HG03521 (cell line): ENCODE data around the gene SPACA4.
"Not testable (repeated sequence)": the region's sequence is repeated elsewhere in the genome, so short reads cannot be mapped to it uniquely, and the experiment has no call there.

Experiments
- ATAC-seq: cut with Tn5 transposase; IDR thresholded peaks from one replicate; pipeline ENCODE4 v1.9.1; 2021; ENCODE audit warnings: mild to moderate bottlenecking, moderate library complexity; ENCODE audit not compliant: unreplicated experiment

The SPACA4 gene

DNA sequence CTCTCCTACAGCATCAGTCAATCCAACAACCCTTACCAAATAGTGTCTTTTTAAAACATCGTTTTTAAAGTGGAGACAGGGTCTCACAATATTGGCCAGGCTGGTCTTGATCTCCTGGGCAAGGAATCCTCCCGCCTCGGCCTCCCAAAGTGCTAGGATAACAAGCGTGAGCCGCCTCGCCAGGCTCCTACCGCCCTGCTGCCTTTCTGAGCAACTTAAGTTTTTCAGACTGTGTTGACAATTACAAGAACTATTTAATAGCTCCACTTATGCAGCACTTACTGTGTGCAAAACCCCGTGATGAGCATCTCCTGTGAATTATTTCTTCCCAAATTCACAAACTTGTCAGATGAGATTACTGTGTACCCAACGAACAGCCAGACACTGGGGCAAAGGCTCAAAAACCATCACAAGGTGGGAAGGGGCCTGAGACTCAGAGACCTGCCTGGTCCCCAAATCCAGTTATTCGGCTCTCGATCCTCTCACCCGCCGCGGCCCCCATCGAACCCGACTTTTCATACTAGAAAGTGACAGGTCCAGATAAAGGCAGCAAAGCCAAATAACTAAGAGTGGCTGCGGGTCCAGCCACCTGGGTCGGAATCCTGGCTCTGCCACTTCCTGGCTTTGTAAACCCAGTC, 11.9 kb downstream of the SPACA4 start:
- no peak for ATAC-seq

GRCh38 chr19:48618916-48619691, 12.6 kb downstream of the SPACA4 start, which contains the start of the genes RPL18 and SPHK2:
Gene RPL18 (minus strand): TSS chr19:48619178. CDS start chr19:48619143, 35 bp downstream.
Gene SPHK2 (plus strand): TSS chr19:48619506. CDS start chr19:48620515, 1,009 bp downstream.
- peak; percentile 88 for ATAC-seq

GRCh38 chr19:48619692-48620585, 13.4 kb downstream of the SPACA4 start:
- ATAC-seq = no peak

DNA sequence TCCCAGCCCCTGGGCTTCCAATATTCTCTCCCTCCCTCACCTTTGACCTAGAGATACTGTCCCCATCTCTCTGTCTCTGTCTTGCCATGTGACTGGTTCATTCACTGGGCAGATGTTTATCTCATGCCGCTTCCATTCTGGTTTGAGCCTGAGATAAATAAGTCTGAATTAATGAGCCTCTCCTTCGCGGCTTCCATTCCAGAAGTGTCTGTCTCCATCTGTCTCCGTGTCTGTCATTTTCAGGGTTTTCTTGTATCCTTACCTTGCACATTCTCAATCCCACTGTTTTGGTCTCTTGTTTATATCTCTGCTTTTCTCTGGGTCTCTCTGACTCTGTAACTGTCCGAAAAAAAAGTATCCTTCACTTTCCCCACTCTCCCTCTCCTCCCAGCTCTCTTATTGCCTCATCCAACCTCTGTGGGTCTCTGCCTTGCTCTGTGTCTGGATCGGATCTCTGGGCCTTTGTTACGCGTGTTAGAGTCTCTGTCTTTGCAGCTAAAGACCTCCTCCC, 17.1 kb downstream of the SPACA4 start:
- no peak for ATAC-seq

- ATAC-seq = peak; percentile 56
These were observed 17.6 kb downstream of the SPACA4 start for GRCh38 chr19:48624067-48624594.

- no peak for ATAC-seq
These were observed 18.5 kb downstream of the SPACA4 start for GRCh38 chr19:48624791-48625723.

DNA sequence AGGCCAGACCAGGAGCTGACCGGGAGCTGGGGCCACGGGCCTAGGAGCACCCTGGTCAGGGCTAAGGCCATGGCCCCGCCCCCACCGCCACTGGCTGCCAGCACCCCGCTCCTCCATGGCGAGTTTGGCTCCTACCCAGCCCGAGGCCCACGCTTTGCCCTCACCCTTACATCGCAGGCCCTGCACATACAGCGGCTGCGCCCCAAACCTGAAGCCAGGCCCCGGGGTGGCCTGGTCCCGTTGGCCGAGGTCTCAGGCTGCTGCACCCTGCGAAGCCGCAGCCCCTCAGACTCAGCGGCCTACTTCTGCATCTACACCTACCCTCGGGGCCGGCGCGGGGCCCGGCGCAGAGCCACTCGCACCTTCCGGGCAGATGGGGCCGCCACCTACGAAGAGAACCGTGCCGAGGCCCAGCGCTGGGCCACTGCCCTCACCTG, 19.4 kb downstream of the SPACA4 start:
- no peak for ATAC-seq

DNA sequence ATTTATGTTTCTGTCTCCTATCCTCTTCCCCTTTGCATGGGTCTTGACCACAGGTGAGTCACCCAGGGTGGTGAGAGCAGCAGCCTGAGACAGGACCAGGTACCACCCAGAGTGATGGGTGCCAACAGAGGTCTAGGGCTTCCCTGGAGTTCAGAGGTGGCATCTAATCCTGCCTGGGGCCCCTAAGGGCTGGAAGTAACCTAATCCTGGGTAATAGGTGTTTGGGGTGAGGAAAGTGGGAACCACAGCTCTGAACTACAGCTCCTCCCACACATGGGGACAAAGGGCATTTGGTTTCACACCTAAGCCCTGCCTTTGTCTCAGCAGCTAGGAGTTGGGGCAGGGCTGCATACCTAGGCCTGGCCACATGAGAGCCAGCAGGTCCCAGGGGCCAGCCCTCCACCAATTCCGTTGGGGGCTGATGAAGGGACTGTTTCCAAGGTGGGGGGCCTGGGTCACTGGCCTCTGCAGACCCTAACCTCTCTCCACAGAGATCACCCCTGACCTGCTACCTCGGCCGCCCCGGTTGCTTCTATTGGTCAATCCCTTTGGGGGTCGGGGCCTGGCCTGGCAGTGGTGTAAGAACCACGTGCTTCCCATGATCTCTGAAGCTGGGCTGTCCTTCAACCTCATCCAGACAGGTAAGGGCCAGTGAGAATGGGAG, 20.8 kb downstream of the SPACA4 start:
- no peak for ATAC-seq

DNA sequence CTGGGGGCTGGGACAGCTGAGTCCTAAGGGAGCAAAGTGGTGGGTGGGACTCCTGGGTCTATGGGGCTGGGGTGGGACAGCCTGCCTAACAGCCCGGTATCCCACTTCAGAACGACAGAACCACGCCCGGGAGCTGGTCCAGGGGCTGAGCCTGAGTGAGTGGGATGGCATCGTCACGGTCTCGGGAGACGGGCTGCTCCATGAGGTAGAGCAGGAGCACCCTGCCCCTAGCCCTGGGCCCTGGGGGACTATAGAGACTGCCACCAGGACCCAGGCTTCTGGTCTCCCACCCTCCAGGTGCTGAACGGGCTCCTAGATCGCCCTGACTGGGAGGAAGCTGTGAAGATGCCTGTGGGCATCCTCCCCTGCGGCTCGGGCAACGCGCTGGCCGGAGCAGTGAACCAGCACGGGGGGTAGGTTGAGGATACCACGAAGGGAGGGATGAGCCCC, 21.3 kb downstream of the SPACA4 start:
- no peak for ATAC-seq

GRCh38 chr19:48628486-48629296, 22.1 kb downstream of the SPACA4 start:
- ATAC-seq = no peak

DNA sequence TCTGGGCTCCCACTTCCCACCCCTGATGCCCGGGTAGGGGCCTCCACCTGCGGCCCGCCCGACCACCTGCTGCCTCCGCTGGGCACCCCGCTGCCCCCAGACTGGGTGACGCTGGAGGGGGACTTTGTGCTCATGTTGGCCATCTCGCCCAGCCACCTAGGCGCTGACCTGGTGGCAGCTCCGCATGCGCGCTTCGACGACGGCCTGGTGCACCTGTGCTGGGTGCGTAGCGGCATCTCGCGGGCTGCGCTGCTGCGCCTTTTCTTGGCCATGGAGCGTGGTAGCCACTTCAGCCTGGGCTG, 22.7 kb downstream of the SPACA4 start:
- no peak for ATAC-seq

GRCh38 chr19:48629599-48630295, 23.2 kb downstream of the SPACA4 start:
- ATAC-seq = no peak

DNA sequence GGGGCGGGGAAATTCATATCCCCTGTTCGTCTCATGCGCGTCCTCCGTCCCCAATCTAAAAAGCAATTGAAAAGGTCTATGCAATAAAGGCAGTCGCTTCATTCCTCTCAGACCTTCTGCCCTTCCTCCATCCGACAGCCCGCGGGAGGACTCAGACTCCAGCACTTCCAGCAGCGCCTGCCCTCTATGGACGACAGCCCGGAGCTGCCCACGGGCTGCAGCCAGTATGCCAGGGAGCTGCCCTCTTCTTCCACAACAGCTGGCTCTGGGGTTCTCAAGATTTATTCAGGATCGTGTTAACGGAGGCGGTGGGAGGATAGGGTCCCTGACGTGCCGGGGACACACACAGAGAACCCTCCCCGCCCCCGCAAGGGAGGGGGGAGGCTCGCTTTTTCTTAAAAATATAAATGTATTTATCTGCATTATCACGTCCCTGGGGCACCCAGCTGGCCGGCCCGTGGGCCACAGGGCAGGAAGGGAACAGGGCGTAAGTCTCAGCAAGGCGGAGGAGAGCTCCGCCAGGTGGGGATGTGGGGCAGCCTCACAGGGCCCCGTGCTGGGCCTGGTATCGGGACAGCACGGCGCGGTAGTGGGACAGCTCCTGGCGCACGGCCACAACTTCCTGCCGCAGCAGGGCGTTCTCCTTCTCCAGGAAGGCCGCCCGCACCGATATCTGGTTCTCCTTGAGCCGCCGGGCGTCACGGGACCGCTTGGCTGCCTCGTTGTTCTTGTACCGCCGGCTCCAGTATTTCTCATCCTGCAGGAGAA, 23.9 kb downstream of the SPACA4 start:
- no peak for ATAC-seq

GRCh38 chr19:48631225-48631624, 24.7 kb downstream of the SPACA4 start:
- ATAC-seq = no peak

DNA sequence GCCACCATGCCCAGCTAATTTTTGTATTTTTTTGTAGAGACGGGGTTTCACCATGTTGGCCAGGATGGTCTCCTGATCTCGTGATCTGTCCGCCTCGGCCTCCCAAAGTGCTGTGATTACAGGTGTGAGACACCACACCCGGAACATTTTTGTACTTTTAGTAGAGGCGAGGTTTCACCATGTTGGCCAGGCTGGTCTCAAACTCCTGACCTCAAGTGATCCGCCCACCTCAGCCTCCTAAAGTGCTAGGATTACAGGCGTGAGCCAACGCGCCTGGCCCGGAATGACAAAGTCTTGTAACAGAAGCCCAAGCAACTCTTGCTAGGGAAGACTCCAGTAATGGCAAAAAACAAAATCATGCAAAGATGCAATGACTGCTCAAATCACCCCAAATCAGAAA, 25.7 kb downstream of the SPACA4 start:
- not testable (repeated sequence) for ATAC-seq

DNA sequence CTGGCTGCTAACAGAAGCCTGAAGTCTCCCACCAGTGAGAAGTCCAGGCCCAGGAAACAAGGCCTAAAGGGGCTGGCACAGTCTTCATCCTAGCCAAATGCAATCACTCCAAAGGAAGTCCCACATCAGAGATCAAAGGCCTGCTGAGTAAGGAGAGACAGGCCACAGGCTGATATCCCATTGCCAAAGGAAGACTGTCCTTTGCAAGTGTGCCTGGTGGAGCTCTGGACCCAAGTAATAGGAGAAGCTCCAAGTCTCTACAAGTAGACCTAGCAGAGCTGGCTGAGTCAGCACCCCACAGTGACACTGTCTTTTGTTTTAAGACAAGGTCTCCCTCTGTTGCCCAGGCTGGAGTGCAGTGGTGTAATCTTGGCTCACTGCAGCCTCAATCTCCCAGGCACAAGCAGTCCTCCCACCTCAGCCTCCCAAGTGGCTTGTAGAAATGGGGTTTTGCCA, 26.2 kb downstream of the SPACA4 start:
- no peak for ATAC-seq
